SK-N-SH treated with all-trans-retinoic acid at 6 μM for 48 hours (cell line): ENCODE data around the gene AHCYL2.

Experiments used
- ZFP3 ChIP-seq: fragments of 250-450 bp; sonication (Bioruptor Pico); IDR thresholded peaks from 2 replicates; pipeline ENCODE4 v1.5.0; 2020; ENCODE audit warnings: mild to moderate bottlenecking, moderate library complexity
- ZFP30 ChIP-seq: fragments of 450-650 bp; formaldehyde crosslinking; IDR thresholded peaks from 2 replicates; pipeline ENCODE4 v1.5.0; 2022; ENCODE audit warnings: mild to moderate bottlenecking, moderate library complexity
- TF ChIP-seq, protein P1 (sequence below): fragments of 250-450 bp; sonication (Bioruptor Pico); IDR thresholded peaks from 2 replicates; pipeline ENCODE4 v1.8.0; 2020; ENCODE audit warnings: mild to moderate bottlenecking, moderate library complexity, borderline replicate concordance

DNA sequence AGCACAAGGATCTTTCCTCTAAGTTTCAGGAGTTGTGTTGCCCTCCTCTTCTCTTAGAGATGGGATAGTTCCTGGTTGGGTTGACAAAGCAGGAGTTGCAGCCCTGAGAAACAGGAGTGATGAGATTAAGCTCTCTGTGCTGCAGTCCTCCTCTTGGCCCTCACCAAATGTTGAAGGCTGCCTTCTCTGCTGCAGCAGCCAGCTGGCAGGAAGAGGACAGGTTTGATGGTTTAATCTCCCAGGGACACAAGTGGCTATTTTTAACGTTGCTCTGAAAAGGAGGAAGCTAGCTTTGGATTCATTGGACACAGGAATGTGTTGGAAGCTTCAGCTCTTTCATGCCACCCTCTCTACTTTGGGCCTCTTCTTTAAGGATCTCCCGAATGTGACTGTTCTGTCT, 218.8 kb downstream of the AHCYL2 start:
- TF ChIP-seq, protein P1, sequence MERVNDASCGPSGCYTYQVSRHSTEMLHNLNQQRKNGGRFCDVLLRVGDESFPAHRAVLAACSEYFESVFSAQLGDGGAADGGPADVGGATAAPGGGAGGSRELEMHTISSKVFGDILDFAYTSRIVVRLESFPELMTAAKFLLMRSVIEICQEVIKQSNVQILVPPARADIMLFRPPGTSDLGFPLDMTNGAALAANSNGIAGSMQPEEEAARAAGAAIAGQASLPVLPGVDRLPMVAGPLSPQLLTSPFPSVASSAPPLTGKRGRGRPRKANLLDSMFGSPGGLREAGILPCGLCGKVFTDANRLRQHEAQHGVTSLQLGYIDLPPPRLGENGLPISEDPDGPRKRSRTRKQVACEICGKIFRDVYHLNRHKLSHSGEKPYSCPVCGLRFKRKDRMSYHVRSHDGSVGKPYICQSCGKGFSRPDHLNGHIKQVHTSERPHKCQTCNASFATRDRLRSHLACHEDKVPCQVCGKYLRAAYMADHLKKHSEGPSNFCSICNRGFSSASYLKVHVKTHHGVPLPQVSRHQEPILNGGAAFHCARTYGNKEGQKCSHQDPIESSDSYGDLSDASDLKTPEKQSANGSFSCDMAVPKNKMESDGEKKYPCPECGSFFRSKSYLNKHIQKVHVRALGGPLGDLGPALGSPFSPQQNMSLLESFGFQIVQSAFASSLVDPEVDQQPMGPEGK = no peak
- TF ChIP-seq ZFP3 (CRISPR knock-in tag) (no peak), ZFP30 (CRISPR knock-in tag) (no peak)
